ENCODE results near the gene PBX3.

PBX3 gene

GRCh38 chr9:126000731-126001580, 253.8 kb downstream of the PBX3 start:
- DNase-seq = no peak

GRCh38 chr9:126001581-126002225, 254.5 kb downstream of the PBX3 start:
- DNase-seq = no peak

GRCh38 chr9:126002476-126003350, 255.5 kb downstream of the PBX3 start:
- no peak for DNase-seq

- DNase-seq = no peak
These were observed 261.9 kb downstream of the PBX3 start for GRCh38 chr9:126009047-126009446.

- no peak for DNase-seq
These were observed 267.6 kb downstream of the PBX3 start for GRCh38 chr9:126014726-126015125.

- no peak for DNase-seq
These were observed 268.3 kb downstream of the PBX3 start for GRCh38 chr9:126015424-126015823.

- DNase-seq = no peak
These were observed 269.6 kb downstream of the PBX3 start for GRCh38 chr9:126016579-126017290.
